IMR-90 (cell line): ENCODE data around the gene SGK2. TPM values are rescaled to one million over a fixed set of nuclear protein-coding genes. Genes with fewer than 3 reads are reported as not detected.

ENCODE experiments used
- ATAC-seq: fragments of 200-7000 bp; cut with Tn5 transposase; 2 replicates; pipeline ENCODE4 v1.9.1; 2020; ENCODE audit warnings: low read depth, mild to moderate bottlenecking, moderate library complexity
- BruUV-seq: library from RNA; stranded (reverse); fragments of 400-500 nt; replicated peaks from 2 replicates; lab custom pipeline; 2021; lab: Mats Ljungman, UMichigan
- CTCF ChIA-PET: fragments of 300-600 bp; formaldehyde crosslinking; extraction: SDS; loops from one replicate; lab custom pipeline; 2021; ENCODE audit warnings: antibody characterized with exemption; lab: Yijun Ruan, JAX
- POLR2A ChIA-PET: fragments of 300-600 bp; sonication (Branson Sonifier 250); formaldehyde crosslinking; loops from one replicate; lab custom pipeline; 2022; ENCODE audit warnings: antibody characterized with exemption; ENCODE audit not compliant: unreplicated experiment; lab: Charles Lee
- DNase-seq: peaks from one replicate; pipeline ENCODE4 v3.0.0; 2013
- H2AFZ ChIP-seq: replicated peaks from 2 replicates; pipeline ENCODE3; 2013; ENCODE audit warnings: low read length, mild to moderate bottlenecking; ENCODE audit not compliant: poor library complexity
- H2AK5ac ChIP-seq: 2 replicates; pipeline ENCODE4 v1.6.1; 2013; ENCODE audit warnings: low read depth, low read length, inconsistent platforms
- H2AK9ac ChIP-seq: replicated peaks from 2 replicates; pipeline ENCODE3; 2013; ENCODE audit warnings: mild to moderate bottlenecking, low read depth, low read length, moderate library complexity; ENCODE audit not compliant: poor library complexity
- H2BK120ac ChIP-seq: 2 replicates; pipeline ENCODE4 v1.6.1; 2013; ENCODE audit warnings: low read depth, low read length, inconsistent platforms
- H2BK15ac ChIP-seq: 3 replicates; pipeline ENCODE4 v1.6.1; 2013; ENCODE audit warnings: low read depth, low read length, inconsistent platforms
- H2BK20ac ChIP-seq: 2 replicates; pipeline ENCODE4 v1.6.1; 2013; ENCODE audit warnings: low read depth, mild to moderate bottlenecking, inconsistent platforms, low read length, moderate library complexity
- H2BK5ac ChIP-seq: 2 replicates; pipeline ENCODE4 v1.6.1; 2013; ENCODE audit warnings: mild to moderate bottlenecking, low read depth, low read length, inconsistent platforms; ENCODE audit not compliant: poor library complexity, severe bottlenecking
- H3K14ac ChIP-seq: replicated peaks from 2 replicates; pipeline ENCODE4 v1.6.1; 2013; ENCODE audit warnings: low read depth, low read length, inconsistent platforms
- H3K18ac ChIP-seq: 2 replicates; pipeline ENCODE4 v1.6.1; 2013; ENCODE audit warnings: low read depth, low read length, control low read depth
- H3K23ac ChIP-seq: 2 replicates; pipeline ENCODE4 v1.6.1; 2013; ENCODE audit warnings: low read depth, low read length, inconsistent platforms
- H3K27ac ChIP-seq: 2 replicates; pipeline ENCODE4 v1.5.1; 2013; ENCODE audit warnings: mild to moderate bottlenecking, control low read depth, low read length; ENCODE audit not compliant: insufficient read depth
- H3K27me3 ChIP-seq: 2 replicates; pipeline ENCODE4 v1.6.1; 2013; ENCODE audit warnings: low read length; ENCODE audit not compliant: control insufficient read depth, insufficient read depth
- H3K36me3 ChIP-seq: 2 replicates; pipeline ENCODE4 v1.6.1; 2013; ENCODE audit warnings: low read length, mixed read lengths; ENCODE audit not compliant: control insufficient read depth, insufficient read depth
- H3K4ac ChIP-seq: 2 replicates; pipeline ENCODE4 v1.6.1; 2013; ENCODE audit warnings: low read depth, low read length, inconsistent platforms
- H3K4me1 ChIP-seq: 2 replicates; pipeline ENCODE4 v1.6.1; 2013; ENCODE audit warnings: low read length, mixed read lengths; ENCODE audit not compliant: control insufficient read depth, insufficient read depth
- H3K4me2 ChIP-seq: 2 replicates; pipeline ENCODE4 v1.6.1; 2013; ENCODE audit warnings: low read depth, mild to moderate bottlenecking, control low read depth, low read length, moderate library complexity
- H3K4me3 ChIP-seq: 2 replicates; pipeline ENCODE4 v1.5.1; 2013; ENCODE audit warnings: low read depth, mild to moderate bottlenecking, control low read depth, low read length, moderate library complexity; ENCODE audit not compliant: insufficient read depth
- H3K56ac ChIP-seq: 2 replicates; pipeline ENCODE4 v1.6.1; 2013; ENCODE audit warnings: low read length, inconsistent platforms; ENCODE audit not compliant: insufficient read depth; ENCODE audit errors: extremely low read depth
- H3K79me1 ChIP-seq, 2 experiments: 2 replicates each; pipeline ENCODE4 v1.6.1; 2013; ENCODE audit warnings: low read length in 2 of 2, inconsistent platforms in 1 of 2, low read depth in 1 of 2
- H3K9ac ChIP-seq: 2 replicates; pipeline ENCODE4 v1.6.1; 2013; ENCODE audit warnings: low read depth, low read length, control low read depth
- H3K9me1 ChIP-seq: 2 replicates; pipeline ENCODE4 v1.6.1; 2013; ENCODE audit warnings: low read length, inconsistent platforms; ENCODE audit not compliant: insufficient read depth
- H3K9me3 ChIP-seq: 2 replicates; pipeline ENCODE4 v1.6.1; 2013; ENCODE audit warnings: low read length; ENCODE audit not compliant: control insufficient read depth, insufficient read depth
- H4K20me1 ChIP-seq: 2 replicates; pipeline ENCODE4 v1.6.1; 2013; ENCODE audit warnings: low read length, inconsistent platforms; ENCODE audit not compliant: insufficient read depth
- H4K5ac ChIP-seq: 2 replicates; pipeline ENCODE4 v1.6.1; 2013; ENCODE audit warnings: mild to moderate bottlenecking, low read depth, low read length, control low read depth
- H4K8ac ChIP-seq, 2 experiments: 2 replicates each; pipeline ENCODE4 v1.6.1; 2013; ENCODE audit warnings: low read depth in 2 of 2, low read length in 2 of 2, control low read depth in 1 of 2, inconsistent platforms in 1 of 2
- H4K91ac ChIP-seq: 2 replicates; pipeline ENCODE4 v1.6.1; 2013; ENCODE audit warnings: low read depth, low read length, inconsistent platforms; ENCODE audit not compliant: insufficient read depth
- MXI1 ChIP-seq: IDR thresholded peaks from 2 replicates; pipeline ENCODE4 v1.6.1; 2012; ENCODE audit warnings: low read depth, mild to moderate bottlenecking, low read length, moderate library complexity, borderline replicate concordance
- NFE2L2 ChIP-seq: fragments of 150-350 bp; IDR thresholded peaks from 2 replicates; pipeline ENCODE4 v1.6.1; 2016; ENCODE audit warnings: low read depth, mild to moderate bottlenecking, low read length
- WGBS, 2 experiments: methylation state at CpG; one replicate each; pipeline versions ENCODE4 v1.1.5 to v1.1.7; 2013; ENCODE audit warnings: missing lambda C conversion rate in 2 of 2; ENCODE audit not compliant: insufficient read length in 1 of 2; ENCODE audit errors: extremely low coverage in 2 of 2; 5-methylcytosine and 5-hydroxymethylcytosine counted together
- dilution Hi-C: fragments of 300-500 bp; cut with HindIII; formaldehyde crosslinking; loops from one replicate; pipeline ENCODE4 v1.14.3; 2018; ENCODE audit warnings: low sequenced_read_pairs; ENCODE audit not compliant: unreplicated experiment
- in situ Hi-C: fragments of 300-500 bp; cut with MboI; formaldehyde crosslinking; loops from 3 replicates; pipeline ENCODE4 v1.14.3; 2019; ENCODE audit warnings: low sequenced_read_pairs, inconsistent platforms, mixed read lengths
- intact Hi-C: fragments of 100-400 bp; cut with micrococcal nuclease; formaldehyde crosslinking; loops from 2 replicates; pipeline ENCODE4 v1.10.0; 2022
- polyA plus RNA-seq, 3 experiments: library from polyadenylated mRNA; depleted of rRNA; stranded (reverse); fragments of >200 nt; gene quantifications; 2 replicates each; pipeline ENCODE4 v1.2.3, GENCODE V29; 2012; ENCODE audit warnings: low replicate concordance in 1 of 3
- total RNA-seq: library from RNA; depleted of rRNA; stranded (reverse); fragments of >200 nt; gene quantifications from 2 replicates; pipeline ENCODE4 v1.2.3, GENCODE V29; 2012

Gene SGK2
- total and polyA plus RNA-seq, 2 of the 4 experiments (the other 2 are of a cell fraction) = under 0.01 to 0.10 TPM

DNA sequence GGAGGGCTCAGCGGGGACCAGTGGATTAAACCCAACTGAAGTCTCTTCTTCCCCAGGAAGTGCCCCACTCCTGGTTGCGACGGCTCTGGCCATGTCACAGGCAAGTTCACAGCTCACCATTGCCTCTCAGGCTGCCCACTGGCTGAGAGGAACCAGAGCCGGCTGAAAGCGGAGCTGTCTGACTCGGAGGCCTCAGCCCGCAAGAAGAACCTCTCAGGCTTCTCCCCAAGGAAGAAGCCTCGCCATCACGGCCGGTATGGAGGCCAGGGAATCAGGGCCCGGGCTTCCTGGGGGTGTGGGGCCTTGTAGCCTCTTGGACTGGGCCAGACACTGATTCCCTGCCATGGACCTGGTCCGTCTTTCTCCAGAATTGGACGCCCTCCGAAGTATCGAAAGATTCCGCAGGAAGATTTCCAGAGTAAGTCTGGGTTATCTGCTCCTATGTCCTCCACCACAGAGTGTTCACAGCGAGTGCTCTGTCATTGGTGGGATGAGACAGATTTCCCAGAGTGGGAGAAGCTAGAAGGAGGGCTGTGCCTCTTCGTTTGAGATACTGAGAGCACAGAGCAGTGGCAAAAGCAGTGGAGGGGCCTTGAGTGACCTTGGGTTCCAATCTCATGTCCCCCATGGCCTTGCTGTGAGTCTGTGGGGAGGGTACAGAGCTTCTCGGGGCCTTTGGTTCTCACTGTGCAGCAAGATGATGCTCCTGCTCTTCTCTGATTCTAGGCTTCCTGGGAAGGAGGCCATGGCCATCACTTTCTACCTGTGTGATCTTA, 22.6 kb upstream of the SGK2 start:
- Histone ChIP-seq H2AK5ac (no peak overlapping the region), H4K8ac (no peak overlapping the region), H3K18ac (no peak overlapping the region), H3K9me3 (no peaks in the 10 kb centered on the region), H2AK9ac (no peak overlapping the region), H3K27me3 (no peaks in the 10 kb centered on the region; the same call in 1 of the 2 replicates), H2BK15ac (no peak overlapping the region), H3K27ac (no peak overlapping the region), H2BK5ac (no peak overlapping the region), H2AFZ (no peak overlapping the region), H3K4me3 (no peak overlapping the region), H3K79me1 (no peaks in the 10 kb centered on the region), H3K36me3 (peaks cover 3% of the 10 kb centered on the region), H4K20me1 (no peaks in the 10 kb centered on the region), H3K56ac (no peak overlapping the region), H3K4ac (no peak overlapping the region), H4K91ac (no peak overlapping the region), H3K14ac (no peak overlapping the region), H3K23ac (no peak overlapping the region; the same call in 1 of the 2 replicates), H2BK120ac (no peak overlapping the region), H3K9ac (no peak overlapping the region), H3K4me1 (peaks cover 3% of the 10 kb centered on the region; the same call in 1 of the 2 replicates), H3K9me1 (no peaks in the 10 kb centered on the region), H3K4me2 (no peak overlapping the region), H4K5ac (no peak overlapping the region), H2BK20ac (no peak overlapping the region)
- no TSS peak for BruUV-seq
- in situ Hi-C loops = loop anchor here (5.0 to 10.0 kb wide), 2 partner anchors 159 to 546 kb away; no protein-coding TSS in a partner anchor
- DNase-seq (no peak), ATAC-seq (no peak)
- dilution Hi-C loops = no loop called here
- 87% methylated on average over 9 of the region's 19 CpGs; no CpG with 5 or more reads in 1 of the 2 experiments for WGBS, 2 experiments
- ChIA-PET CTCF (no interaction called here), POLR2A (no interaction called here)
- intact Hi-C loops = loop anchor here (5.0 kb wide), 1 partner anchor 211 kb away; no protein-coding TSS in a partner anchor
- TF ChIP-seq NFE2L2 (no peak), MXI1 (no peak)
